GM12878 (cell line): ENCODE results near the gene TMEM175. TPM values are rescaled to one million over a fixed set of nuclear protein-coding genes. Genes with fewer than 3 reads are reported as not detected.

Experiments
- ATAC-seq: fragments of 200-7000 bp; cut with Tn5 transposase; 3 replicates; pipeline ENCODE4 v1.9.1; 2020; ENCODE audit warnings: mild to moderate bottlenecking, moderate library complexity
- BruUV-seq: library from RNA; stranded (reverse); fragments of 400-500 nt; replicated peaks from 2 replicates; lab custom pipeline; 2021; lab: Mats Ljungman, UMichigan
- CTCF ChIA-PET: fragments of 300-600 bp; sonication (Branson Sonifier 250); formaldehyde crosslinking; extraction: SDS; loops from one replicate; lab custom pipeline; 2021; ENCODE audit warnings: inconsistent platforms; lab: Yijun Ruan, JAX
- POLR2A ChIA-PET: fragments of 350-600 bp; formaldehyde crosslinking; extraction: SDS; loops from one replicate; lab custom pipeline; 2021; ENCODE audit warnings: inconsistent platforms; lab: Charles Lee
- RAD21 ChIA-PET: fragments of 300-600 bp; sonication (Branson Sonifier 250); formaldehyde crosslinking; loops from one replicate; lab custom pipeline; 2023; ENCODE audit warnings: antibody characterized with exemption; ENCODE audit not compliant: unreplicated experiment; lab: Charles Lee
- SMC1A ChIA-PET: fragments of 300-600 bp; sonication (Branson Sonifier 250); formaldehyde crosslinking; loops from one replicate; lab custom pipeline; 2023; ENCODE audit not compliant: unreplicated experiment, uncharacterized antibody; lab: Charles Lee
- DNase-seq: peaks from one replicate; pipeline ENCODE4 v3.0.0-alpha.2; 2011; ENCODE audit warnings: low read depth, low spot score
- FAIRE-seq: peaks from 3 replicates; lab custom pipeline; 2011; peaks lifted over from hg19 to GRCh38; lab: Jason Lieb, UNC
- H2AFZ ChIP-seq: 2 replicates; pipeline ENCODE4 v1.6.0; 2011; ENCODE audit warnings: low read depth, low read length, control low read depth; ENCODE audit not compliant: control insufficient read depth
- H3K27ac ChIP-seq: 2 replicates; pipeline ENCODE4 v1.5.1; 2011; ENCODE audit warnings: control low read depth; ENCODE audit not compliant: control insufficient read depth, insufficient read depth
- H3K27me3 ChIP-seq, 2 experiments: replicated peaks in 1 of 2; 2 replicates each; pipeline versions ENCODE4 v1.6.0 to v1.6.1; 2011; ENCODE audit warnings: low read length in 1 of 2; ENCODE audit not compliant: control insufficient read depth in 2 of 2, insufficient read depth in 2 of 2
- H3K36me3 ChIP-seq, 2 experiments: 2 replicates each; pipeline ENCODE4 v1.5.1; 2011; ENCODE audit warnings: low read length in 1 of 2; ENCODE audit not compliant: control insufficient read depth in 2 of 2, insufficient read depth in 2 of 2
- H3K4me1 ChIP-seq: 2 replicates; pipeline ENCODE4 v1.6.1; 2011; ENCODE audit warnings: mild to moderate bottlenecking, low read length, moderate library complexity, mixed read lengths; ENCODE audit not compliant: control insufficient read depth, insufficient read depth
- H3K4me2 ChIP-seq: 2 replicates; pipeline ENCODE4 v1.6.0; 2011; ENCODE audit warnings: control low read depth; ENCODE audit not compliant: control insufficient read depth, insufficient read depth
- H3K4me3 ChIP-seq: fragments of 200-600 bp; sonication (generic); 2 replicates; pipeline ENCODE4 v1.5.1; 2016
- H3K79me2 ChIP-seq: 2 replicates; pipeline ENCODE4 v1.6.0; 2011; ENCODE audit warnings: low read length; ENCODE audit not compliant: control insufficient read depth, insufficient read depth
- H3K9ac ChIP-seq: 2 replicates; pipeline ENCODE4 v1.8.0; 2011; ENCODE audit warnings: low read length, control low read depth, mixed read lengths; ENCODE audit not compliant: control insufficient read depth, insufficient read depth
- H3K9me3 ChIP-seq: replicated peaks from 3 replicates; pipeline ENCODE4 v1.5.1; 2011; ENCODE audit warnings: mild to moderate bottlenecking, low read length; ENCODE audit not compliant: control insufficient read depth, insufficient read depth
- H4K20me1 ChIP-seq: 2 replicates; pipeline ENCODE4 v1.6.0; 2011; ENCODE audit not compliant: control insufficient read depth, insufficient read depth
- DPF2 ChIP-seq: fragments of 450-650 bp; IDR thresholded peaks from 2 replicates; pipeline ENCODE4 v1.6.1; 2017; ENCODE audit warnings: mild to moderate bottlenecking
- FOS ChIP-seq: IDR thresholded peaks from 3 replicates; pipeline ENCODE4 v1.6.1; 2011; ENCODE audit warnings: borderline replicate concordance; ENCODE audit not compliant: insufficient read length; ENCODE audit errors: extremely low read depth
- IRF4 ChIP-seq: IDR thresholded peaks from 2 replicates; pipeline ENCODE4 v1.6.1; 2011; ENCODE audit warnings: low read depth, low read length
- MYC ChIP-seq: IDR thresholded peaks from 2 replicates; pipeline ENCODE4 v1.6.1; 2011; ENCODE audit warnings: mild to moderate bottlenecking, low read length, moderate library complexity, inconsistent platforms; ENCODE audit not compliant: insufficient read depth, insufficient replicate concordance, insufficient read length, severe bottlenecking
- POLR2AphosphoS5 ChIP-seq: IDR thresholded peaks from 2 replicates; pipeline ENCODE4 v1.6.1; 2011; ENCODE audit warnings: mild to moderate bottlenecking, low read length, inconsistent platforms
- ZNF274 ChIP-seq: IDR thresholded peaks from one replicate; pipeline ENCODE4 v1.8.0; 2011; ENCODE audit not compliant: insufficient read length, insufficient read depth
- WGBS: methylation state at CpG from one replicate; pipeline ENCODE4 v1.1.6; 2016; ENCODE audit warnings: low lambda C conversion rate; ENCODE audit not compliant: insufficient replicate concordance, insufficient coverage; ENCODE audit errors: missing lambda C conversion rate; 5-methylcytosine and 5-hydroxymethylcytosine counted together
- in situ Hi-C: fragments of 300-500 bp; cut with MboI; formaldehyde crosslinking; loops from 9 replicates; pipeline ENCODE4 v1.14.3; 2018; ENCODE audit warnings: mixed read lengths
- intact Hi-C: fragments of 100-400 bp; cut with micrococcal nuclease; formaldehyde crosslinking; loops from one replicate; pipeline ENCODE4 v1.14.2; 2022; ENCODE audit not compliant: unreplicated experiment
- polyA plus RNA-seq, 11 experiments: library from polyadenylated mRNA; depleted of rRNA in 4 of 11; unstranded in 6 of 11; stranded (reverse) in 5 of 11; fragments of >200 nt; fragmentation: Nextera tagmentation in 4 of 11; fragmentation: Illumina TruSeq in 1 of 11; extraction: Ambion mirVana in 4 of 11; extraction: Trizol in 1 of 11; gene quantifications; 1 replicate in 1 of 11; 2 replicates in 10 of 11; pipeline versions ENCODE4 v1.2.1 to v1.2.3, GENCODE V29; 2011 to 2016; ENCODE audit warnings: inconsistent platforms in 2 of 11, missing spikeins in 2 of 11, low read depth in 1 of 11
- total RNA-seq, 4 experiments: library from RNA; depleted of rRNA in 3 of 4; stranded (reverse); fragments of >200 nt in 3 of 4; fragmentation: Illumina TruSeq in 1 of 4; extraction: Trizol in 1 of 4; gene quantifications; 2 replicates each; pipeline versions ENCODE4 v1.2.1 to v1.2.3, GENCODE V29; 2013 to 2021
- TF ChIP-seq, protein P1 (sequence below): fragments of 450-650 bp; conservative IDR thresholded peaks from 2 replicates; pipeline ENCODE4 v1.6.1; 2017; ENCODE audit warnings: mild to moderate bottlenecking, moderate library complexity
- TF ChIP-seq, protein P2 (sequence below): fragments of 450-650 bp; IDR thresholded peaks from 2 replicates; pipeline ENCODE4 v1.6.1; 2014; ENCODE audit warnings: mild to moderate bottlenecking
- TF ChIP-seq, protein P3 (sequence below): fragments of 450-650 bp; IDR thresholded peaks from 2 replicates; pipeline ENCODE4 v1.6.1; 2017; ENCODE audit warnings: mild to moderate bottlenecking, low read depth, inconsistent platforms; ENCODE audit not compliant: poor library complexity, severe bottlenecking

TMEM175 gene
- total and polyA plus RNA-seq, 10 of the 15 experiments (the other 5 are each of a cell fraction or from before 2014, with no cell fraction given) = 0.11 to 39.5 (median 22.3) TPM

DNA sequence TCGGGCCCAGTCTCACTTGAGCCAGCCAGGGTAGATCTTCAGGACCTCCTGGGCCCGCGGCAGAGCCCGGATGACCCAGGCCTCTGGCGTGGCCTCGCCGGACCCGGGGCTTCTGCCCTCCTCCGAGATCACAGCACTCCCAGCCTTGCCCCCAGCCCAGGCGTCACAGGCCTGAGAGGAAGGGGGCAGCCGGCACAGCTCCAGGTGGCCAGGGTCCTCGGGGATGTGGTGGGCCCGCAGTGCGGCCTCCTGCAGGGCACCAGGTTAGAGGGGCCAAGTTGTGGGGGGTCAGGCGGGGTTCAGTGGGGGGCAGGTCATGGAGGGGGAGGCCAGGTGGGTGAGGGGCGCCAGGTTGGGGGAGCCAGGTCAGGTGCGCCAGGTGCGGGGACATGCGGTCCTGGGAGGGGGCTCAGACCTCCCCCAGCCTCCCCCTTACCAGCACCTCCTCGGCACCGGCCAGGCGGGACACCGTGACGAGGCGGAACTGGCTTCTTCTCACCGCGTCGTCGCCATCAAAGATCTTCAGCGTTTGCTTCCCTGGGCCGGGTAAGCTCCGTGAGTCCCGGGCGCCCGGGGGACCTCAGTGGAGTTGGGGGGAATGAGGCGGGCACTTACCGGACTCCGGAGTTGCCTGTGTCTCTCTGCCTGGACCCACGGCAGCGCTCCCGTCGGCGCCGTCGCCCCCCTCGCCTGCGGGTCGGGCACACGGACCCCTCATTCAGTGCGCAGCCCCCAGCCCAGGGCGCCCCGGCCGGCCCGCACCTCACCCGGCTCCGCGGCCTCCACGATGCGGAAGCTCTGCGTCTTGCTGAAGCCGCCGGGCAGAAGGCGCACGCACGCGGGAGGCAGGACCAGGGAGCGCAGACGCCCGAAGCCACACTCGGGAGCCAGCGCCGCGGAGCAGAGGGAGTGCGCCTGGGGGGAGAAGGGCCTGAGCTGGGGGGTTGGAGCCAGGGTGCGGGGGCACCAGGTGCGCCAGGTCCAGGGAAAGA, 35.1 kb downstream of the TMEM175 start:
- no peaks in the 10 kb centered on the region for H4K20me1 ChIP-seq
- H3K27me3 ChIP-seq = no peaks in the 10 kb centered on the region
- no peak for ATAC-seq
- no peak overlapping the region for H3K27ac ChIP-seq
- TF ChIP-seq, protein P1, sequence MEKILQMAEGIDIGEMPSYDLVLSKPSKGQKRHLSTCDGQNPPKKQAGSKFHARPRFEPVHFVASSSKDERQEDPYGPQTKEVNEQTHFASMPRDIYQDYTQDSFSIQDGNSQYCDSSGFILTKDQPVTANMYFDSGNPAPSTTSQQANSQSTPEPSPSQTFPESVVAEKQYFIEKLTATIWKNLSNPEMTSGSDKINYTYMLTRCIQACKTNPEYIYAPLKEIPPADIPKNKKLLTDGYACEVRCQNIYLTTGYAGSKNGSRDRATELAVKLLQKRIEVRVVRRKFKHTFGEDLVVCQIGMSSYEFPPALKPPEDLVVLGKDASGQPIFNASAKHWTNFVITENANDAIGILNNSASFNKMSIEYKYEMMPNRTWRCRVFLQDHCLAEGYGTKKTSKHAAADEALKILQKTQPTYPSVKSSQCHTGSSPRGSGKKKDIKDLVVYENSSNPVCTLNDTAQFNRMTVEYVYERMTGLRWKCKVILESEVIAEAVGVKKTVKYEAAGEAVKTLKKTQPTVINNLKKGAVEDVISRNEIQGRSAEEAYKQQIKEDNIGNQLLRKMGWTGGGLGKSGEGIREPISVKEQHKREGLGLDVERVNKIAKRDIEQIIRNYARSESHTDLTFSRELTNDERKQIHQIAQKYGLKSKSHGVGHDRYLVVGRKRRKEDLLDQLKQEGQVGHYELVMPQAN = no peak
- TF ChIP-seq, protein P2, sequence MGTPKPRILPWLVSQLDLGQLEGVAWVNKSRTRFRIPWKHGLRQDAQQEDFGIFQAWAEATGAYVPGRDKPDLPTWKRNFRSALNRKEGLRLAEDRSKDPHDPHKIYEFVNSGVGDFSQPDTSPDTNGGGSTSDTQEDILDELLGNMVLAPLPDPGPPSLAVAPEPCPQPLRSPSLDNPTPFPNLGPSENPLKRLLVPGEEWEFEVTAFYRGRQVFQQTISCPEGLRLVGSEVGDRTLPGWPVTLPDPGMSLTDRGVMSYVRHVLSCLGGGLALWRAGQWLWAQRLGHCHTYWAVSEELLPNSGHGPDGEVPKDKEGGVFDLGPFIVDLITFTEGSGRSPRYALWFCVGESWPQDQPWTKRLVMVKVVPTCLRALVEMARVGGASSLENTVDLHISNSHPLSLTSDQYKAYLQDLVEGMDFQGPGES = no peak
- TF ChIP-seq ZNF274 (no peak), POLR2AphosphoS5 (no peak), DPF2 (no peak), IRF4 (no peak), FOS (no peak), MYC (no peak)
- TF ChIP-seq, protein P3, sequence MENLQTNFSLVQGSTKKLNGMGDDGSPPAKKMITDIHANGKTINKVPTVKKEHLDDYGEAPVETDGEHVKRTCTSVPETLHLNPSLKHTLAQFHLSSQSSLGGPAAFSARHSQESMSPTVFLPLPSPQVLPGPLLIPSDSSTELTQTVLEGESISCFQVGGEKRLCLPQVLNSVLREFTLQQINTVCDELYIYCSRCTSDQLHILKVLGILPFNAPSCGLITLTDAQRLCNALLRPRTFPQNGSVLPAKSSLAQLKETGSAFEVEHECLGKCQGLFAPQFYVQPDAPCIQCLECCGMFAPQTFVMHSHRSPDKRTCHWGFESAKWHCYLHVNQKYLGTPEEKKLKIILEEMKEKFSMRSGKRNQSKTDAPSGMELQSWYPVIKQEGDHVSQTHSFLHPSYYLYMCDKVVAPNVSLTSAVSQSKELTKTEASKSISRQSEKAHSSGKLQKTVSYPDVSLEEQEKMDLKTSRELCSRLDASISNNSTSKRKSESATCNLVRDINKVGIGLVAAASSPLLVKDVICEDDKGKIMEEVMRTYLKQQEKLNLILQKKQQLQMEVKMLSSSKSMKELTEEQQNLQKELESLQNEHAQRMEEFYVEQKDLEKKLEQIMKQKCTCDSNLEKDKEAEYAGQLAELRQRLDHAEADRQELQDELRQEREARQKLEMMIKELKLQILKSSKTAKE = no peak
- TF ChIP-seq, all 136 proteins: peak for 0
- Histone ChIP-seq H3K4me3 (no peak overlapping the region), H3K9ac (no peak overlapping the region), H3K79me2 (no peaks in the 10 kb centered on the region), H3K4me1 (peaks cover 5% of the 10 kb centered on the region; the same call in 1 of the 2 replicates), H2AFZ (no peak overlapping the region), H3K4me2 (no peak overlapping the region), H3K36me3 (no peaks in the 10 kb centered on the region), H3K9me3 (no peaks in the 10 kb centered on the region)
- 68% methylated on average over 46 of the region's 76 CpGs for WGBS
- ChIA-PET POLR2A (no interaction called here), RAD21 (no interaction called here), SMC1A (no interaction called here), CTCF (no interaction called here)
- BruUV-seq = no TSS peak
- FAIRE-seq = no peak
- DNase-seq = no peak
- intact Hi-C loops = no loop called here
- in situ Hi-C loops = no loop called here
